Neural cell (in vitro differentiated cells): ENCODE data around the gene TEX22. TPM values are rescaled to one million over a fixed set of nuclear protein-coding genes. Genes with fewer than 3 reads are reported as not detected.

Experiments
- H2AFZ ChIP-seq: fragments of 200-600, 300-800 bp; sonication (generic), shearing (Covaris generic); 2 replicates; pipeline ENCODE4 v1.6.0; 2014; ENCODE audit warnings: low read depth, mild to moderate bottlenecking, antibody characterized with exemption, low read length, moderate library complexity
- H3F3A ChIP-seq: fragments of 200-600 bp; shearing (Covaris generic); 2 replicates; pipeline ENCODE4 v1.6.1; 2016; ENCODE audit warnings: mild to moderate bottlenecking, moderate library complexity, mixed read lengths, antibody characterized with exemption, low read length; ENCODE audit not compliant: insufficient read depth, poor library complexity, severe bottlenecking
- H3K27ac ChIP-seq: fragments of 200-600, 300-800 bp; sonication (generic), shearing (Covaris generic); 2 replicates; pipeline ENCODE4 v1.5.1; 2014; ENCODE audit warnings: mild to moderate bottlenecking, low read length, moderate library complexity
- H3K27me3 ChIP-seq: fragments of 300-800, 200-600 bp; sonication (generic), shearing (Covaris generic); 2 replicates; pipeline ENCODE4 v1.6.0; 2014; ENCODE audit warnings: mild to moderate bottlenecking, low read depth, low read length, moderate library complexity; ENCODE audit not compliant: insufficient read depth
- H3K36me3 ChIP-seq: fragments of 300-800, 200-600 bp; sonication (generic), shearing (Covaris generic); 2 replicates; pipeline ENCODE4 v1.5.1; 2014; ENCODE audit warnings: mild to moderate bottlenecking, antibody characterized with exemption, low read length, moderate library complexity; ENCODE audit not compliant: insufficient read depth
- H3K4me2 ChIP-seq: fragments of 300-800, 200-600 bp; sonication (generic), shearing (Covaris generic); 2 replicates; pipeline ENCODE4 v1.6.0; 2014; ENCODE audit warnings: mild to moderate bottlenecking, low read length
- H3K4me3 ChIP-seq: fragments of 300-800, 200-600 bp; sonication (generic), shearing (Covaris generic); 2 replicates; pipeline ENCODE4 v1.5.1; 2014; ENCODE audit warnings: mild to moderate bottlenecking, low read length, moderate library complexity
- H3K79me2 ChIP-seq: fragments of 200-600 bp; shearing (Covaris generic); replicated peaks from 2 replicates; pipeline ENCODE4 v1.6.0; 2014; ENCODE audit warnings: mild to moderate bottlenecking, low read length, moderate library complexity; ENCODE audit not compliant: insufficient read depth
- H3K9ac ChIP-seq: fragments of 300-800, 200-600 bp; sonication (generic), shearing (Covaris generic); 2 replicates; pipeline ENCODE4 v1.6.1; 2016; ENCODE audit warnings: mild to moderate bottlenecking, low read length, mixed read lengths
- H3K9me2 ChIP-seq: fragments of 200-600 bp; shearing (Covaris generic); 2 replicates; pipeline ENCODE4 v1.6.1; 2016; ENCODE audit warnings: mild to moderate bottlenecking, low read length, mixed read lengths; ENCODE audit not compliant: insufficient read depth
- H3K9me3 ChIP-seq: fragments of 200-600, 300-800 bp; sonication (generic), shearing (Covaris generic); 2 replicates; pipeline ENCODE4 v1.6.1; 2016; ENCODE audit warnings: mild to moderate bottlenecking, mixed run types, low read length, moderate library complexity, mixed read lengths
- H4K20me1 ChIP-seq: fragments of 200-600 bp; shearing (Covaris generic); 2 replicates; pipeline ENCODE4 v1.6.1; 2016; ENCODE audit warnings: mild to moderate bottlenecking, mixed run types; ENCODE audit not compliant: insufficient read depth
- EP300 ChIP-seq: fragments of 450-650 bp; conservative IDR thresholded peaks from 2 replicates; pipeline ENCODE4 v1.6.1; 2014; ENCODE audit warnings: antibody characterized with exemption, mild to moderate bottlenecking, moderate library complexity; ENCODE audit not compliant: poor library complexity, severe bottlenecking
- EZH2 ChIP-seq: fragments of 200-600, 300-800 bp; shearing (Covaris generic), sonication (generic); IDR thresholded peaks from 2 replicates; pipeline ENCODE4 v1.6.1; 2014; ENCODE audit warnings: antibody characterized with exemption, low read length, borderline replicate concordance, mild to moderate bottlenecking; ENCODE audit not compliant: insufficient read depth, poor library complexity, severe bottlenecking
- MXI1 ChIP-seq: fragments of 450-650 bp; conservative IDR thresholded peaks from 2 replicates; pipeline ENCODE4 v1.6.1; 2014; ENCODE audit warnings: antibody characterized with exemption, mild to moderate bottlenecking; ENCODE audit not compliant: poor library complexity, severe bottlenecking
- POLR2AphosphoS5 ChIP-seq: IDR thresholded peaks from 2 replicates; pipeline ENCODE4 v1.6.1; 2012
- RAD21 ChIP-seq: fragments of 450-650 bp; conservative IDR thresholded peaks from 2 replicates; pipeline ENCODE4 v1.6.1; 2014; ENCODE audit warnings: antibody characterized with exemption, mild to moderate bottlenecking, moderate library complexity
- REST ChIP-seq: IDR thresholded peaks from 2 replicates; pipeline ENCODE4 v1.6.1; 2012; ENCODE audit warnings: borderline replicate concordance
- SMC3 ChIP-seq: fragments of 450-650 bp; conservative IDR thresholded peaks from 2 replicates; pipeline ENCODE4 v1.6.1; 2014; ENCODE audit warnings: antibody characterized with exemption, mild to moderate bottlenecking, moderate library complexity; ENCODE audit not compliant: poor library complexity
- TAF1 ChIP-seq: IDR thresholded peaks from 2 replicates; pipeline ENCODE4 v1.6.1; 2012; ENCODE audit warnings: low read depth
- polyA plus RNA-seq: library from polyadenylated mRNA; depleted of rRNA; stranded (reverse); fragments of >200 nt; gene quantifications from 2 replicates; pipeline ENCODE4 v1.2.3, GENCODE V29; 2014
- TF ChIP-seq, protein P1 (sequence below): fragments of 450-650 bp; IDR thresholded peaks from 2 replicates; pipeline ENCODE4 v1.5.1; 2014; ENCODE audit warnings: antibody characterized with exemption, mild to moderate bottlenecking, moderate library complexity; ENCODE audit not compliant: poor library complexity, severe bottlenecking

TEX22 gene
- polyA plus RNA-seq, 1 donor from 2014 or later, result 0.22 TPM

DNA sequence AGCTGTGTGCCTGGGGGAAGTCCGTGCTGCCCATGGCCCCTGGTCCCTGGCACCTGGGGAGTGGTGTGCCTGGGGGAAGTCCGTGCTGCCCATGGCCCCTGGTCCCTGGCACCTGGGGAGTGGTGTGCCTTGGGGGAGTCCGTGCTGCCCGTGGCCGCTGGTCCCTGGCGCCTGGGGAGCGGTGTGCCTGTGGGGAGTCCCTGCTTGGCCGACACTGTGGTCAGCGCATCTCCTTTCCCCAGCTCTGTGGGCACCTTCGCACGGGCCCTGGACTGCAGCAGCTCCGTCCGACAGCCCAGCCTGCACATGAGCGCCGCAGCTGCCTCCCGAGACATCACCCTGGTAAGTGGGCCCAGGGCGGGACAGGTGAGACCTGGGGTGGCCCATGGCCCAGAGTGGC is 61.8 kb downstream of the TEX22 start:
- no peak overlapping the region for H3K27ac ChIP-seq
- TF ChIP-seq, protein P1, sequence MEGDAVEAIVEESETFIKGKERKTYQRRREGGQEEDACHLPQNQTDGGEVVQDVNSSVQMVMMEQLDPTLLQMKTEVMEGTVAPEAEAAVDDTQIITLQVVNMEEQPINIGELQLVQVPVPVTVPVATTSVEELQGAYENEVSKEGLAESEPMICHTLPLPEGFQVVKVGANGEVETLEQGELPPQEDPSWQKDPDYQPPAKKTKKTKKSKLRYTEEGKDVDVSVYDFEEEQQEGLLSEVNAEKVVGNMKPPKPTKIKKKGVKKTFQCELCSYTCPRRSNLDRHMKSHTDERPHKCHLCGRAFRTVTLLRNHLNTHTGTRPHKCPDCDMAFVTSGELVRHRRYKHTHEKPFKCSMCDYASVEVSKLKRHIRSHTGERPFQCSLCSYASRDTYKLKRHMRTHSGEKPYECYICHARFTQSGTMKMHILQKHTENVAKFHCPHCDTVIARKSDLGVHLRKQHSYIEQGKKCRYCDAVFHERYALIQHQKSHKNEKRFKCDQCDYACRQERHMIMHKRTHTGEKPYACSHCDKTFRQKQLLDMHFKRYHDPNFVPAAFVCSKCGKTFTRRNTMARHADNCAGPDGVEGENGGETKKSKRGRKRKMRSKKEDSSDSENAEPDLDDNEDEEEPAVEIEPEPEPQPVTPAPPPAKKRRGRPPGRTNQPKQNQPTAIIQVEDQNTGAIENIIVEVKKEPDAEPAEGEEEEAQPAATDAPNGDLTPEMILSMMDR, result no peak
- TF ChIP-seq TAF1, result no peak
- no peaks in the 10 kb centered on the region for H4K20me1 ChIP-seq
- no peaks in the 10 kb centered on the region for H3K79me2 ChIP-seq
- H3K4me2 ChIP-seq, result no peak overlapping the region
- H2AFZ ChIP-seq, result no peak overlapping the region
- no peaks in the 10 kb centered on the region for H3K9me3 ChIP-seq
- H3K9ac ChIP-seq, result no peak overlapping the region
- H3K4me3 ChIP-seq, result no peak overlapping the region
- H3K36me3 ChIP-seq, result no peaks in the 10 kb centered on the region
- H3F3A ChIP-seq, result no peaks in the 10 kb centered on the region
- no peaks in the 10 kb centered on the region for H3K9me2 ChIP-seq
- no peaks in the 10 kb centered on the region for H3K27me3 ChIP-seq

GRCh38 chr14:105460616-105461015 is 62.3 kb downstream of the TEX22 start:
- Histone ChIP-seq H3K27ac (no peak overlapping the region), H3K79me2 (no peaks in the 10 kb centered on the region), H3K4me2 (no peak overlapping the region), H3K9ac (no peak overlapping the region), H3K9me2 (no peaks in the 10 kb centered on the region), H3K27me3 (no peaks in the 10 kb centered on the region), H3K9me3 (no peaks in the 10 kb centered on the region), H3K4me3 (no peak overlapping the region), H4K20me1 (no peaks in the 10 kb centered on the region), H3K36me3 (peaks cover 4% of the 10 kb centered on the region), H3F3A (no peaks in the 10 kb centered on the region), H2AFZ (no peak overlapping the region)
- TF ChIP-seq RAD21 (no peak), MXI1 (no peak), REST (no peak), EP300 (no peak), EZH2 (no peak), TAF1 (no peak), SMC3 (no peak), POLR2AphosphoS5 (no peak)
- TF ChIP-seq, protein P1, result no peak
